ENCODE results near the gene DENND4A.
"Not testable (repeated sequence)": the region's sequence is repeated elsewhere in the genome, so short reads cannot be mapped to it uniquely, and the experiment has no call there.

Gene DENND4A

DNA sequence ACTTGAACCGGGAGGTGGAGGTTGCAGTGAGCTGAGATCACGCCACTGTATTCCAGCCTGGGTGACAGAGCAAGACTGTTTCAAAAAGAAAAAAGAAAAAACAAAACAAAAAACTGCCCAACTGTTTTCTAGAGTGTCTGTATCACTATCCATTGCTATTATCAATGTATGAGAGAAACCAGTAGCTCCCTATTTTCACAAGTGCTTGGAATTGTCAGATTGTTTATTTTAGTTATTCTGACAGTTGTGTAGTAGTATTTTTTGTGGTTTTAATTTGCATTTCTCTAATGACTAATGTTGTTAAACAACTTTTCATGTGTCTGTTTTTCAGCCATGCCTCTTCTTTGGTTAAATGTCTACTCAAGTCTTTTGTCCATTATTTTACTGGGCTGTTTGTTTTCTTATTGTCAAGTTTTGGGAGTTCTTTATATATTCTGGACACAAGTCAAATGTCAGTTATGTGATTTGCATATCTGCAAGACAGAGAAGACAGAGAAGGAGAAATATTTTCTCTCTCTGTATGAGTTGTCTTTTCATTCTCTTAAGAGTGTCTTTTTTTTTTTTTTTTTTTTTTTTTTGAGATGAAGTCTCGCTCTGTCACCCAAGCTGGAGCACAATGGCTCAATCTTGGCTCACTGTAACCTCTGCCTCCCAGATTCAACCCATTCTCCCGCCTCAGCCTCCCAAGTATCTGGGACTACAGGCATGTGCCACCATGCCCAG, 19.1 kb upstream of the DENND4A start:
- Mint-ChIP-seq H3K9me3 (peaks cover 12% of the 10 kb centered on the region), H3K4me1 (ENCODE audit: low read depth) (peaks cover 17% of the 10 kb centered on the region), H3K36me3 (ENCODE audit: low read depth) (peaks cover 12% of the 10 kb centered on the region)
- H3K27me3 Mint-ChIP-seq (ENCODE audit: low read depth); DNase-seq (ENCODE audit: low spot score); H3K4me3 Mint-ChIP-seq; H3K27ac Mint-ChIP-seq: not testable (repeated sequence)

DNA sequence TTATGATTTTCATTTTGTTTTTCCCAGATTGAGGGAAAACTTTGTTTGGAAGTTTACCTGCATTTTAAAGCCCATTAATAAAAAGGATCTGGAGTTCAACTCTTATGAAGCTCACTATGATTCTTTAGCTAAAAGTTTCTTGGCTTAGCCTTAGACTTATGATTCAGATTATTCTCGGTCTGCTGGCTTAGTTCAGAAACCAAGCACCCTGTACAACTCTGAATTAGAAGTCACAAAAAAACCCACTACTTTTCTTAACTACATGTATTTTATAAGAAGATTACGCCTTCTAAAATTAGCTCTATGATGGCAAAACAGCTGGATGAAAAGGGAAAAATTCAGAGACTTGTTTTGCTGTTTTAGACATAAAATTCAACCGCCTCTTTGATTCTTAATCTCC, 14.3 kb upstream of the DENND4A start:
- H3K4me3 Mint-ChIP-seq = peak overlapping the region; percentile 57

DNA sequence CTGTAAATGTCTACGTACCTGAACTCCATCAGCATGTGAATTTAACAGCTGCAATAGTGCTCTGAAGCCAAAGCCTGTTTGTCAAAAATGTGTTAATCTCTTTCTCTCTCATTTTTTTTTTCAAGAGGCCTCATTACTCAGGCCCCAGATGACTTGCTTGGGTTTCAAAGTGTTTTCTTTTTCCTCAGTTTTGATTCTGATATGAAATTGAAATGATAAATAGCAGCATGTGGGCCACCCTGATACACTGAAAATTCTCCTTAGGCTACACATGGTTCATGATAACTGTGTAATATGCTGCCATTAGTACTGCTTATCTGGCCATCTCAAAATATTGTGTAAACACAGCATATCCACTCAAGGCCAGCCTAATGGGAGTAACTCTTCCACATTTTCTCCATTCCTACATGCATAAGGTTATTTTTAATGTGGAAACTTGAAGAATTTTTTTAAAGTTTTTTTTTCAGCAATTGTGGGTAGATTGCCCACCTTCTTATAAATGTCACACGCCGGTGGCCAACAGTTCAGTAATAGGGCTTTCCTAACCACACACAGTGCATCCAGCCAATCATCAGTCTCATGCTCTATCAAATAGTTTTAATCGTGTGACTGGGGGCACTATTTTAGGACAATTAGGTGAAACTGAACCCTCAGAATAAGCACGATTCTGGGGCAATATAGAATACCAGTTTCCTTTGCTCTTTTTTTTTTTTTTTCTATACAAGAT, 13.1 kb upstream of the DENND4A start:
- H3K27ac Mint-ChIP-seq = peak overlapping the region; percentile 18
- no peaks in the 10 kb centered on the region for H3K9me3 Mint-ChIP-seq
- H3K4me1 Mint-ChIP-seq (ENCODE audit: low read depth) = peaks cover 37% of the 10 kb centered on the region
- no peak overlapping the region for H3K4me3 Mint-ChIP-seq
- DNase-seq (ENCODE audit: low spot score) = no peak
- H3K36me3 Mint-ChIP-seq (ENCODE audit: low read depth) = peaks cover 3% of the 10 kb centered on the region
- H3K27me3 Mint-ChIP-seq (ENCODE audit: low read depth) = no peaks in the 10 kb centered on the region

More for the DNA sequence above, 14.3 kb upstream of the DENND4A start:
- Mint-ChIP-seq H3K4me1 (ENCODE audit: low read depth) (peaks cover 34% of the 10 kb centered on the region), H3K36me3 (ENCODE audit: low read depth) (peaks cover 3% of the 10 kb centered on the region), H3K9me3 (peaks cover 5% of the 10 kb centered on the region), H3K27ac (peak overlapping the region; percentile 71), H3K27me3 (ENCODE audit: low read depth) (no peaks in the 10 kb centered on the region)
- no peak for DNase-seq (ENCODE audit: low spot score)

DNA sequence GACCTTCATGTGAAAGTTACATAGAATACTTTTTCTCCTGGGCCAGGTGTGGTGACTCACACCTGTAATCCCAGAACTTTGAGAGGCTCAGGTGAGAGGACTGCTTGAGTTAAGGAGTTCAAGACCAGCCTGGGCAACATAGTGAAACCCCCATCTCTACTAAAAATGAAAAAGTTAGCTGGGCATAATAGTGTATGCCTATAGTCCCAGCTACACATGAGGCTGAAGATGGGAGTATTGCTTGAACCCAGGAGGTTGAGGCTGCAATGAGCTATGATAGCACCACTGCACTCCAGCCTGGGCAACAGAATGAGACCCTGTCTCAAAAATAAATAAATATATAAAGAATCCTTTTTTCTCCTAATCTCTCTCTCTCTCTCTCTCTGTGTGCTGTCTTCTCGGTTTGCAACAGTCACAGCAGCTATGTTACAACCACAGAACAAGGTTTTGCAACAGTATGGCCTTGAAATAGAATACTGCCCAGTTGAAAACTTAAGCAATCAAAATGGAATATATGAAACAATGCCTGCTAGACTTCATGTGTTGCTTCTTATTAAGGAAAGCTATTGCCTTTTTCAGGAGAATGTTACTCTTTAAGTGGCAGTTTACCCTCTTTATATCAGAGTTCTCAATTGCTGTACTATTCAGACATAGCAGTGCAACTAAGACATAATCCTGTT, 12.3 kb upstream of the DENND4A start:
- Mint-ChIP-seq H3K4me3 (no peak overlapping the region), H3K9me3 (no peaks in the 10 kb centered on the region), H3K36me3 (ENCODE audit: low read depth) (peaks cover 3% of the 10 kb centered on the region), H3K4me1 (ENCODE audit: low read depth) (peaks cover 36% of the 10 kb centered on the region), H3K27me3 (ENCODE audit: low read depth) (no peaks in the 10 kb centered on the region), H3K27ac (peak overlapping the region; percentile 65)
- DNase-seq (ENCODE audit: low spot score) = no peak

DNA sequence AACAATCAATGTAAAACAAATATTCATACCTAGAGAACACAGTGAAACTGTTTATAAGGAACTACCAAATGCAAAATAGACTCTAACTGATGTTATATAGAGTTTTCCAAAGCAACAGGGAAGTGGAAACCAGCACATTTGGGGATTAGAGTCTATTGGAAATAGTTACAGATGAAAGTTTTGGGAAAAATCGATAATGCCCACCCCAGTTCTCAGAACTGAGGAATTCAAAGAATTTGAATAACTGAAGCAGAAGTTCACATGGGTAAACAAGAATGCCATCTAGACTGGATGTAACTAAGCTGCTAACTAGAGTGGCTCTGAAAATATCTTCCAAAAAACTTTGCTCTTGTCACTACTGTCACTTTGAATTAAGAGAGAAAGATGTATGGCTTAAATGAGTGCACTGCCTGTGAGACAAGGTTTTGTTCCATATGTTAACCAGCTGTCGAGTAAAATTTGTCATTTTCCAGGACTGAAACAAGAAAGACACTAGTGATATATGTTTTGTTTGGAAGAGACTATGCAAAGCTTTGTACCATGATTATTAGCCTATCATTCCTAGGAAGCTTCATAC, 9.2 kb upstream of the DENND4A start:
- no peaks in the 10 kb centered on the region for H3K27me3 Mint-ChIP-seq (ENCODE audit: low read depth)
- no peak overlapping the region for H3K4me3 Mint-ChIP-seq
- no peaks in the 10 kb centered on the region for H3K9me3 Mint-ChIP-seq
- H3K27ac Mint-ChIP-seq = no peak overlapping the region
- H3K4me1 Mint-ChIP-seq (ENCODE audit: low read depth) = peaks cover 45% of the 10 kb centered on the region
- no peak for DNase-seq (ENCODE audit: low spot score)
- H3K36me3 Mint-ChIP-seq (ENCODE audit: low read depth) = no peaks in the 10 kb centered on the region

DNA sequence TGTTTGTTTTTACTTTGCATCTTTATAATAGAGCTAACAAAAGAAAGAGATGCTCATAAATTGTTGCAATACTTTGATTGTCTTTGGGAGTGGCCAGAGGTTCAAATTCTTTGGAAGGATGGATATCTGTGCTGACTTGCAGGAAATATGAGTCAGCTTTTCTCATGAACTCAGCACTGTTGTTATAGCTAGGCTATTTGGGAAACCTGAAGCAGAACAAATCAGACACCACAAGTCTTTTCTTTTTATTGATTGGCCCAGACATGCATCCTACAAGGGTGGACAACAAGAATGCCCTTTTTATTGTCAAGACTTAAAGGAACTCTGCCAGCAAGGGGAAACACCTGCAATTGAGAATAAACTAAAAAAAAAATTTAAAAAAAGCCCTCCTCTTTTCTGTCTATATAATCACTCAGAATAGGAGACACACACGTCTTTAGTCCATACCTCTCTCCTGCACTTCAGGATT, 4.6 kb upstream of the DENND4A start:
- Mint-ChIP-seq H3K36me3 (ENCODE audit: low read depth) (peaks cover 7% of the 10 kb centered on the region), H3K27me3 (ENCODE audit: low read depth) (no peaks in the 10 kb centered on the region), H3K4me1 (ENCODE audit: low read depth) (peaks cover 53% of the 10 kb centered on the region), H3K9me3 (no peaks in the 10 kb centered on the region), H3K27ac (peak overlapping the region; percentile 42), H3K4me3 (peak overlapping the region; percentile 27)
- DNase-seq (ENCODE audit: low spot score) = no peak

DNA sequence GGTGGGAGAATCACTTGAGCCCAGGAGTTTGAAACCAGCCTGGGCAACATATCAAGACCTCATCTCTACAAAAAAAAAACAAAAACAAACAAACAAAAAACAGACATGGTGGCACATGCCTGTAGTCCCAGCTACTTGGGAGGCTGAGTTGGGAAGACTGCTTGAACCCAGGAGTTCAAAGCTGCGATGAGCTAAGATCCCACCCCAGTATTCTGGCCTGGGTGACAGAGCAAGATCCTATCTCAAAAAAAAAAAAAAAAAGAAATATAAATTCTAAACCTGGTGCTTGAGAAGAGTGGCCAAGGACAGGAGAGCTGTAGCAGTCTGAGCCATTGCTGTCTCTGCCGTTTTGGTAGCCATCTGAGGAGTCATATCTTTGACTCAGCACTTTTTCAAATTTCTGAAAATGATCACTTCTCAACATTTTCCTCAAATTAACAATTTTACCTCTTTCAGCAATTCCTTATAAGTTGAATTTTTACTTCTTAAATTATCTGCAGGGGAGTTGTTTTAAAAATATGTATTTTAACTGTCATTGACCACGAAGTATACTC, 3.6 kb upstream of the DENND4A start:
- peak overlapping the region; percentile 42 for H3K27ac Mint-ChIP-seq
- H3K27me3 Mint-ChIP-seq (ENCODE audit: low read depth) = no peaks in the 10 kb centered on the region
- DNase-seq (ENCODE audit: low spot score) = no peak
- no peak overlapping the region for H3K4me3 Mint-ChIP-seq
- H3K9me3 Mint-ChIP-seq = no peaks in the 10 kb centered on the region
- H3K36me3 Mint-ChIP-seq (ENCODE audit: low read depth) = peaks cover 7% of the 10 kb centered on the region
- H3K4me1 Mint-ChIP-seq (ENCODE audit: low read depth) = peaks cover 50% of the 10 kb centered on the region

DNA sequence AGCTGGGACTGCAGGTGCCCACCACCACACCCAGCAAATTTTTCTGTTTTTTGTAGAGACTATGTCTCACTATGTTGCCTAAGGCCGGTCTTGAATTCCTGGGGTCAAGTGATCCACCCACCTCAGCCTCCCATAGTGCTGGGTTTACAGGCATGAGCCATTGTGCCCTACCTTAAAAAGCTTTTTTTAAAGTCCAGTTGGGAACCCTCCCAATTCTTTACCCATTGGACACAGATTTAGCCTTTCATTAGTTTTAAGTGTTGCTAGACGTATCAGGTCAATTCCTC, 1.7 kb upstream of the DENND4A start:
- H3K27me3 Mint-ChIP-seq (ENCODE audit: low read depth) = no peaks in the 10 kb centered on the region
- H3K9me3 Mint-ChIP-seq = no peaks in the 10 kb centered on the region
- H3K4me3 Mint-ChIP-seq = peak overlapping the region; percentile 63
- H3K4me1 Mint-ChIP-seq (ENCODE audit: low read depth) = peaks cover 62% of the 10 kb centered on the region
- H3K36me3 Mint-ChIP-seq (ENCODE audit: low read depth) = peaks cover 9% of the 10 kb centered on the region
- DNase-seq (ENCODE audit: low spot score) = no peak
- H3K27ac Mint-ChIP-seq = peak overlapping the region; percentile 86

DNA sequence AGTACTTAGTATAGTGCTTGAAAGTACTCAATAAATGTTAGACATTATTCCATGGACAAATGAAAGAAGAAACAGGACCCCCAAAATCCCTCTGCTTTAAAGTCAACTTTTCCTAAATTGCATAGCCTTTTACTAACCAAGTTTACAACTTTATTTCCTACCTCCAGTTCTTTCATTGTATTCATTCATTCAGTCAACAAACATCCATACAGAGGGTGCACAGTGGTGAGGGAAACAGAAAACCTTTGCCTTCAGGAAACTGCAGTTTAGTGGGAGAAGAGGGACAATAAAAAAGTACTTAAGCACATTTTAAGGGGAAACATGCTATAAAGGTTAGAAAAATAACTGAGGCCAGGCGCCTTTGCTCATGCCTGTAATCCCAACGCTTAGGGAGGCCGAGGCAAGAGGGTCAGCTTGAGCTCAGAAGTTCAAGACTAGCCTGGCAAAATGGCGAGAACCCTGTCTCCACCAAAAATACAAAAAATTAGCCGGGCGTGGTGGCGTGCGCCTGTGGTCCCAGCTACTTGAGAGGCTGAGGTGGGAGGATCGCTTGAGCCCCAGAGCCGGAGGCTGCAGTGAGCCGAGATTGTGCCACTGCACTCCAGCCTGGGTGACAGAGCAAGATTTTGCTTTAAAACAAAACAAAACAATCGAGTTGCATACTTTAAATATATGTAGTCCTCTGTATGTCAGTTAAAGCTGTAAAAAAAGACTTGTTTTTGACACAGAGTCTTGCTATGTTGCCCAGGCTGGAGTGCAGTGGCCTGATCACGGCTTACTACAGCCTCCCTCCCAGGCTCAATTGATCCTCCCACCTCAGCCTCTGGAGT, 1.1 kb upstream of the DENND4A start:
- Mint-ChIP-seq H3K4me3 (peak overlapping the region; percentile 99), H3K9me3 (no peaks in the 10 kb centered on the region), H3K4me1 (ENCODE audit: low read depth) (peaks cover 63% of the 10 kb centered on the region), H3K36me3 (ENCODE audit: low read depth) (peaks cover 9% of the 10 kb centered on the region), H3K27me3 (ENCODE audit: low read depth) (no peaks in the 10 kb centered on the region), H3K27ac (peak overlapping the region; percentile 100)
- DNase-seq (ENCODE audit: low spot score) = no peak

DNA sequence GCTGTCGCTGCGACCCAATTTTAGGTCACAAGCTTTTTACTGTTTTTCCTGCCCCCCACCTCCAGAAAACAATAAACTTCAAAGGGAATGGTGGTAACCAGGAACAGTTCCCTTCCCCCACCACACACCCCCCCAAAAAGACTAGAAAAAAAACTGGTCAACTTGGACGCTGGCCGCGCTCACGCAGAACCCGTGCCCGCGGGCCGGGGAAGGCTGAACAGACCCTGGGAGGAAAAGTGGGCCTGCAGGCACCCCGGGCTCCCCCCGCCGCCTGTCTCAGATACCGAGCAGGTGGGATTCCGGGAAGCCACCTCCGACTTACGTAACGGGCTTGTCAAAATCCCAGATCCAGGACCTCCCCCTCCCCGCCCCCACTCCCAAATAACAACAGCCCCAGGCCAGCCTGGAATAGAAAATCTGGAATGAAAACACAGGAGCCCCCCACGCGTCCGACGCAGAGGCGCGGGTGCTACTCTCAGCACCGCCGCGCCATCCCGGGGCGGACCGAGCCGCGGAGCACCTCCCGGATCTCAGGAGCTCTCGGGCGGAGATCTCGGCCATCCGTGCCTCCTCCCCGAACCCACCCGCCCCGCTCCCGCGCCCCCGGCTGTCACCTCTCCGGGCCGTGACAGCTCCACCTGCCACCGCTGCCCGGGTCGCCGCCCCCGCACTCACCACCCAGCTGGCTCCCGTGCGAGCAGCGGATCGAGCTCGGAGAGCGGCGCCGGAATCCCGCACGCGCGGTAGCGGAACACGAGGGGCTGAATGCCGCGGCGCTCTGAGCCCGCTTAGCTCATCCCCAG, 557 bp downstream of the DENND4A start:
- peak overlapping the region; percentile 99 for H3K4me3 Mint-ChIP-seq
- no peaks in the 10 kb centered on the region for H3K27me3 Mint-ChIP-seq (ENCODE audit: low read depth)
- peaks cover 61% of the 10 kb centered on the region for H3K4me1 Mint-ChIP-seq (ENCODE audit: low read depth)
- DNase-seq (ENCODE audit: low spot score) = no peak
- peaks cover 9% of the 10 kb centered on the region for H3K36me3 Mint-ChIP-seq (ENCODE audit: low read depth)
- H3K9me3 Mint-ChIP-seq = no peaks in the 10 kb centered on the region
- H3K27ac Mint-ChIP-seq = peak overlapping the region; percentile 100

DNA sequence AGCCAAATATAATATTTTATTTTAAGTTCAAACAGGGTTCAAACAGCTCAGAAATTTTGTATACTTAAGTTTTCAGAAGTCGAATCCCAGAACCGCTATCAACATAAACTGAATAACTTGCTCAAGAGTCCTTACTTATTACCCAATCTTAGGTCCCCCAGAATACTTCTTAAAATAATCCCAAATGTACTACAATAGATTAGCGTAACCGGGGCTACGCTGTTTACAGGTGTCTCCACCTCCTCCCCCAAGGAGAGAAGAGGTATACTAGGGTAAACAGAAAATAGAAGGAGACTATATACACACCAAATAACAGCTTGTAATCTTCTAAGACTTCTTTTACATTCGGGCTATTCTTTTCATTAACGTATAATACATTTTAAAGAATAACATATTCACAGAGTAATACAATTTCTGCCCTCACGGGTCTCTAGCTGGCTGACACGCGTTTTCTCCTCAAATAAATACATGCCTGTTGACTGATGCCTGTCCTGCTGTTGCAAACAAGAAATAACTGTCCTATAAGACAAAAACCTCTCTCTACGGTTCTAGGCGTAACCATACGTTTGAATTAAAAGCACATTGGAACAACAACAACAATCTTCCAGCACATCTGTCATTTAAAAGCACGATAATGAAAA, 1.3 kb downstream of the DENND4A start:
- peak overlapping the region; percentile 100 for H3K27ac Mint-ChIP-seq
- no peak for DNase-seq (ENCODE audit: low spot score)
- peaks cover 9% of the 10 kb centered on the region for H3K36me3 Mint-ChIP-seq (ENCODE audit: low read depth)
- no peaks in the 10 kb centered on the region for H3K9me3 Mint-ChIP-seq
- H3K27me3 Mint-ChIP-seq (ENCODE audit: low read depth) = no peaks in the 10 kb centered on the region
- H3K4me3 Mint-ChIP-seq = peak overlapping the region; percentile 99
- H3K4me1 Mint-ChIP-seq (ENCODE audit: low read depth) = peaks cover 55% of the 10 kb centered on the region

DNA sequence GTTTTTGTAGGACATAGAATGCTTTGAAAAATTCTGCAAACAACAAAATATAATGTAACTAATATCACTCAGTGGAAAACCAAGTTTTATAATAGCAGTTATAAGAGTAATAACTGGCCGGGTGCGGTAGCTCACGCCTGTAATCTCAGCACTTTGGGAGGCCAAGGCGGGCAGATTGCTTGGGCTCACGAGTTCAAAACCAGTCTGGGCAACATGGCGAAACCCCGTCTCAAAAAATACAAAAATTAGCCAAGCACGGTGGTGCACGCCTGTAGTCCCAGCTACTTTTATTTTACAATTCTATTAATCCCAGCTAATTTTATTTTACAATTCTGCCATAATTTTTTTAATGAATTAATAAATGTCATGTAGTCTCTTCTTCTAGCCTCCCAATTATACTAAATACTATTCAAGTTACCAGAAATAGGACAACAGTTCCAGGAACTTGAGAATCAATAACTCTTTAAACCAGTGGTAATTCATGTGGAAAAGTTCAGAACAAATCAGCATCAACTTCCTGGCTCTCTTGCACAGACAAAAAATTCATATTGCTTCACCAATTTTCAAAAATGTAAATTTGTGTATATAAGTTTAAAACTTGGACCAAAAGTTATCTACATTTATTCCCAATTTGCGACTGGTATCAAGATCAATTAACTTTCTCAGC, 2.2 kb downstream of the DENND4A start:
- H3K4me3 Mint-ChIP-seq = peak overlapping the region; percentile 99

More for the DNA sequence above, 2.2 kb downstream of the DENND4A start:
- H3K36me3 Mint-ChIP-seq (ENCODE audit: low read depth) = peaks cover 9% of the 10 kb centered on the region
- no peak for DNase-seq (ENCODE audit: low spot score)
- no peaks in the 10 kb centered on the region for H3K9me3 Mint-ChIP-seq
- H3K27me3 Mint-ChIP-seq (ENCODE audit: low read depth) = no peaks in the 10 kb centered on the region
- H3K4me1 Mint-ChIP-seq (ENCODE audit: low read depth) = peaks cover 51% of the 10 kb centered on the region
- H3K27ac Mint-ChIP-seq = peak overlapping the region; percentile 55

All from T-helper 2 cell treated with Interferon-gamma antibody and Interleukin-4, amounts not matched to agents 5 μg/mL and 100 μg/mL, for 36 hours (primary cell).